GM18505 (cell line): ENCODE results near the gene SIDT2.
A peak's percentile ranks its signal among the peaks of the same experiment; 100 is the strongest.
"Not testable (repeated sequence)": the region's sequence is repeated elsewhere in the genome, so short reads cannot be mapped to it uniquely, and the experiment has no call there.

Experiments used
- ATAC-seq: cut with Tn5 transposase; IDR thresholded peaks from one replicate; pipeline ENCODE4 v1.9.1; 2021; ENCODE audit not compliant: unreplicated experiment
- POLR2A ChIP-seq: IDR thresholded peaks from 4 replicates; pipeline ENCODE4 v1.6.1; 2011; ENCODE audit warnings: borderline replicate concordance; ENCODE audit not compliant: insufficient read depth, insufficient read length; ENCODE audit errors: extremely low read depth

SIDT2 gene

GRCh38 chr11:117178210-117179034 lies at the start of gene SIDT2:
TSS of gene SIDT2 (plus strand) at chr11:117178743. CDS start at chr11:117179264, 521 bp downstream.
- ATAC-seq, result peak; percentile 88
- peak; percentile 75 for TF ChIP-seq POLR2A

- not testable (repeated sequence) for ATAC-seq
Measured at GRCh38 chr11:117130396-117130795, 48.1 kb upstream of the SIDT2 start.

GRCh38 chr11:117130879-117131278 lies 47.7 kb upstream of the SIDT2 start:
- TF ChIP-seq POLR2A, result no peak
- no peak for ATAC-seq

GRCh38 chr11:117134431-117134830 lies 44.1 kb upstream of the SIDT2 start:
- no peak for ATAC-seq
- TF ChIP-seq POLR2A, result no peak

- ATAC-seq, result not testable (repeated sequence)
Measured at GRCh38 chr11:117134979-117135378, 43.6 kb upstream of the SIDT2 start.

GRCh38 chr11:117137223-117138086 lies 41.1 kb upstream of the SIDT2 start:
- not testable (repeated sequence) for ATAC-seq

GRCh38 chr11:117143390-117143789 lies 35.2 kb upstream of the SIDT2 start:
- TF ChIP-seq POLR2A, result no peak
- ATAC-seq, result no peak

- TF ChIP-seq POLR2A, result peak; percentile 87
- ATAC-seq, result peak; percentile 94
Measured at GRCh38 chr11:117143871-117144476, 34.6 kb upstream of the SIDT2 start, which contains the start of gene PAFAH1B2. TSS of gene PAFAH1B2 (plus strand) at chr11:117144287. CDS start at chr11:117152448, 8,161 bp downstream.

- TF ChIP-seq POLR2A, result no peak
- ATAC-seq, result peak; percentile 42
Measured at GRCh38 chr11:117144477-117145392, 33.8 kb upstream of the SIDT2 start.

- no peak for ATAC-seq
- TF ChIP-seq POLR2A, result no peak
Measured at GRCh38 chr11:117145393-117145761, 33.2 kb upstream of the SIDT2 start.

GRCh38 chr11:117146521-117146920 lies 32.0 kb upstream of the SIDT2 start:
- no peak for TF ChIP-seq POLR2A
- ATAC-seq, result no peak

- ATAC-seq, result no peak
- TF ChIP-seq POLR2A, result no peak
Measured at GRCh38 chr11:117152066-117152465, 26.5 kb upstream of the SIDT2 start.

- no peak for TF ChIP-seq POLR2A
- ATAC-seq, result no peak
Measured at GRCh38 chr11:117154468-117154867, 24.1 kb upstream of the SIDT2 start.
